GM18526 (cell line): ENCODE results near the gene IGLON5.

Experiments used
- POLR2A ChIP-seq: IDR thresholded peaks from 3 replicates; pipeline ENCODE4 v1.6.1; 2011; ENCODE audit not compliant: insufficient read length; ENCODE audit errors: extremely low read depth

IGLON5 gene

DNA sequence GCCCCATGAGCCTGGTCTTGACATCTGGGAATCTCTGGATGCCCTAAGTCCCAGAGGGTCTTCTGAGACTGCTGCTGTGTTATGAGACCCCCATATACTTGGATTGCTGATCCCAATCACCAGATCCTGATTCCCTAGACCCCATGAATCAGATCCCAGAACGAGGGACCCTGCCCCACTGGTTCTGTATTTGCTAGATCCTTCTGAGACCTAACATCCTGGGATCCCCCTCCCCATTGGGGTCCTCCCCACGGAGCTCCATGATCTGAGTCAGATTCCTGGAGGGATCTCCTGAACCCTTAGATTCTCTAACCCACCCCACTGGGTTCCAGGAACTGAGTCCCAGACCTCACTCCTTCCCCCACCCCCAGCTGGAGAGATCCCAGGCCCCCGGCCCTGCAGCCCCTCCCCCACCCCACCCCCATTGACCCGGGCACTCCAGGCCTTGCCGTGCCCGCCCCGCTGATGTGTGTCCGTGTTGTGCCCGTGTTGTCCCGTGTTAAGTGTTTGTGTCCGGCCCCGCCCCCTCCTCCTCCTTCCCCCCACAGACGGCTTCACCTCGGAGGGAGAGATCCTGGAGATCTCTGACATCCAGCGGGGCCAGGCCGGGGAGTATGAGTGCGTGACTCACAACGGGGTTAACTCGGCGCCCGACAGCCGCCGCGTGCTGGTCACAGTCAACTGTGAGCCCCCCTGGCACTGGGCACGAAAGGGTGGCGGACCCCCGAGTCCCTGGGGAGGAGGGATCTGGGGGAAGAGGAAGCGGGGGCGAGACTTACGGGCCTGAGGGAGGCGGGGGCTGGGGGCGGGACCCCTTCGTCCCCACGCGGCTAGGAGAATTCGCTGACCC lies 15.0 kb downstream of the IGLON5 start:
- no peak for TF ChIP-seq POLR2A

DNA sequence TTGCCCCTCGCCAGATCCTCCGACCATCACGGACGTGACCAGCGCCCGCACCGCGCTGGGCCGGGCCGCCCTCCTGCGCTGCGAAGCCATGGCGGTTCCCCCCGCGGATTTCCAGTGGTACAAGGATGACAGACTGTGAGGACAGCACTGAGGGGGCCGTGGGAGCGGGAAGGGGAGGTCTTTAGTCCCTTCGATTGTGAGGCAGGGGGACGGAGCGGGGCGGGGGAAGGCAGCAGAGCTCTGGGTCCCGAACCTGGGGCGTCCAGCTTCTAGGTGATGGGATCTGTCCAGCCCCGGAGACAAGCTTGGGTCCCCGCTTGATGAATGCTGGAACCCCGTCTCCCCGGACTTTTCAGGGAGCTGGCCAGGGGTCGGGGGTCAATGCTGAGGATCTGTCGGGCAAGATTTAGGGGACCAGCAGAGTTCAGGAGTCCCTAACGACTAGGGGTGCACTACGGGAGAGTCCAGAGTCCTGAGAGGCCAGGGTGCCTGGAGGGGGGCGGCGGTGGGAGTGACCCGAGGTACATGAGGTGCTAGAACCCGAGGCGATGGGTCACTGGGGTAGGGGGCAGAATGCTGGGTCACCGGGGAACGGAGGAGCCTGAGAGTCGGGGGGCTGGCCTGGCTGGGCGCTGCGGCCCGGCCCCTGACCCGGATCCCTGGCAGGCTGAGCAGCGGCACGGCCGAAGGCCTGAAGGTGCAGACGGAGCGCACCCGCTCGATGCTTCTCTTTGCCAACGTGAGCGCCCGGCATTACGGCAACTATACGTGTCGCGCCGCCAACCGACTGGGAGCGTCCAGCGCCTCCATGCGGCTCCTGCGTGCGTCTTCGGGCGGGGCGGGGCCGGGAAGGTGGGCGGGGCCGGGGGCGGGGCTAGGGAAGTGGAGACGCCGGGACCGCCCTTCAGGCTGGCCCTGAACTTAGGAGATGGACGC lies 15.9 kb downstream of the IGLON5 start:
- no peak for TF ChIP-seq POLR2A

DNA sequence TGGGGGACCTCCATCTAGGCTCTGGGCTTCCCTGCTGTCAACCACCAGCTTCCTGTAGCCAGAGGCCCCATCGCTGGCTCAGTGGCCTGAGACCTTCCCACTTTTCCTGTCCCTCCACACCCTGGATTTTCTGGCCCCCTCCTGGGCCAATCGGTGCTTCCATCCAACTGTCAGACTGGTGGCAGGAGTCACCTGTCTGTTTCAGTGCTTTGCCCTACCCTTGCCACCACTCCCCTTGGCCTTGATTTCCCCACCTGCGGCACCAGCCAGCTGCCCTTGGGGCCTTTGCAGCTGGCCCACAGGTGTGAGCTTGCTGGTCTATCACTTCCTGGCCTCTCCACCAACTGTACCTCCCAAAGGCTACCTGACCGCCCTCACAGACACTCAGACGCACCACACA lies 18.0 kb downstream of the IGLON5 start:
- TF ChIP-seq POLR2A: no peak

DNA sequence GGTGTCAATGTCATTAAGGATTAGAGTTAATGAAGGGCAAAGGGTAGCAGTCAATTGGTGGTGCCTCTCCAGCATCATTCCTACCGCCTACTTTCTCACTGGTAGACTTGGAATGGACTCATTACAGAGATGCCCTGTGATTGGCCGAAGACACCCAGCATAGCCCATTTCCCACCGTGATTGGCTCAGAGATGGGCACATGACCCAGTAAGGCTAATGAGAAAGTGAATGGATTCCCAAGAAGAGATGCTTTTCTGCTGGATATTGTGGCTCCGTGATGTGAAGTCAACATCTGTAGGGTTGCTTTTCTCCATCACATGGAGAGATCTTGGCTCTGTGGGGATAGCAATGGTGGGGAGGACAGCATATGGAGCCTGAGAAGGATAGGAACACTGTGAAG lies 18.9 kb downstream of the IGLON5 start:
- TF ChIP-seq POLR2A: no peak

DNA sequence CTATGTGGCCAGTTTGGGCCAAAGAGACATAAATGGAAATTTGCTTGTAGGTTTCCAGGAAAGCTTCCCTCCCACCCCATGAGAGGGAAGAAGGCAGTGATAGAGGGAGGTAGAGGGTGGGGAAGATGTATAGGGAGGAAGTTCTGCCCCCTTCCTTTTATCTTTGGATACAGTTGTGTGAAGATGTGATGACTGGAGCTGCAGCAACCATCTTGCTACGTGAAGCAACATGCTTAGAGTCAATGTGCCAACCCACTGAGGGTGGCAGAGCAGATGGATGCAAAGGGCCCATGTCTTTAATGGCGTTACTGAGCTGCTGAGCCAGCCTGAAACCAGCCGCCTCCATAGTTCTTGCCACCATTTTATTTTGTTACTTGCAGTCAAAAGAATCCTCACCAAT lies 19.7 kb downstream of the IGLON5 start:
- TF ChIP-seq POLR2A: no peak

DNA sequence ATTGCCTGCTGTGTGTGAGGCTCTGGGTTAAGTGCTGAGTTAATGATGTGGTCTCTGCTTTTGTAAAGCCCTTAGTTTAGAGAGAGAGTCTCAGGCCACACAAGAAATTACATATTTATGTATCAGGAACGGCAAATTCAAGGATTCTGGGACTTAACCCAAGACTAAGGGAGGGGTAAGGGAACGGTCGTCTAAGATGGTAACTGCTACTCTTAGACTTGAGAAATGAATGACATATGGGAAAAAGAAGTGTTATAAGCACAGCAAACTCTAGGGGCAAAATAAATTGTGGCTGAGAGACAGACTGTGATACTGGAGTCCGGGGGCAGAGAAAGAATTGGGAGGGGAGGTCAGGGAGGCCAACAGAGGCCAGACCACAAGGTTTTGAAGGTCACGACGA lies 20.3 kb downstream of the IGLON5 start:
- TF ChIP-seq POLR2A: no peak

DNA sequence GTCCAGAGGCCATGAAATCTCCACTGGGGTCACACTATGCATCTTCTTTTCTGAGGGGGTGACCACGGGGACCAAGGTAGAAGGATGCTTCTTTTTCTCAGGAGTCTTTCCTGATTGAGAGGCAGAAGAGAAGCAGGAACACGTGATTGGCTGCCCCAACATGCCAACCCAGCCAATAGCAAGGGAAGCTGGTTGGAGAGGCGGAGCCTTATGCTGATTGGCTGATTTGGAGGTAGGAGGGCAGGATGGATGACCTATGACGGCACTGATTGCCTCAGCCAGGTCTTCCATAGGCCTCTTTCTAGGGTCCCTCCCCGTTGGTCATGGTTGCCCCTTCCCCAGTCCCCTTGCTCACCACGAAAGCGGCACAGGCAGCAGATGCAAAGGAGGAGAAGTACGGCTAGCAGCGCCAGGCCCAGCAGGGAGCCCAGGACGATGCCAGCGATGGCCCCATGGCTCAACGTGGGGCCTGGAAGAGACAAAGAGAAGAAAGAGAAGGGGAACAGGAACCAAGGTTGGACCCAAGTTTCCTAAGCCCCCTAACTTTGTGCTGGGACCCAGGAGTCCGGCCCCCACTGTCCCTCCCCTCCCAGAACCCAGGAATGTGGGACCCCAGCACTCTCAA lies 22.5 kb downstream of the IGLON5 start:
- TF ChIP-seq POLR2A: no peak

DNA sequence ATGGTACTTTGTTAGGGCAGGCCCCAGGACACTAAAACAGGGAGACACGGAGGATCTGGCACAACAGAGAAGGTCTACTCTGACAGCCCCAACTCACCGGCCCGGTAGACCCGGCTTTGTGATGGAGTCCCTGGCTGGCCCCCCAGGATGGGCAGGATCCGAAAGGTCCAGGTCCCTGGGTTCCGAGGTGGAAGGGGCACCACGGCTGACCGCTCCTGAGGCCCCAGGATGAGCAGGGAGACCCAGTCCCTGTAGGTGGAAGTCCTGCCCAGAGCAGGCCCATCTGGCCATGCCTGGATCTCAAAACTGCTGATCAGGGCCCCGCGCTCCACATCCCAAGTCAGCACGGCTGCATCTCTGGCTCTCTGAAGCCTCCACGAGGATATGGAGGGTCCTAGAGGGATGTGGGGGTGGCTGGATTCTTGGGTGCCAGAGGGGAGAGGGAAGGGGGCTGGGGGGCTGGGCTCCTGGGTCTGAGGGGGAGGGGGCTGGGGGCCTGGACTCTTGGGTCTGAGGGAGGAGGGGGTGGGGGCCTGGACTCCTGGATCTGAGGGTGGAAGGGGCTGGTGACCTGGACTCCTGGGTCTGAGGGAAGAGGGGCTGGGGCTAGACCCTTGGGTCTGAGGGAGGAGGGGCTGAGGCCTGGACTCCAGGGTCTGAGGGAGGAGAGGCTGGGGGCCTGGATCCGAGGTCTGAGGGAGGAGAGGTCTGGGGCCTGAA lies 25.9 kb downstream of the IGLON5 start:
- TF ChIP-seq POLR2A: no peak

DNA sequence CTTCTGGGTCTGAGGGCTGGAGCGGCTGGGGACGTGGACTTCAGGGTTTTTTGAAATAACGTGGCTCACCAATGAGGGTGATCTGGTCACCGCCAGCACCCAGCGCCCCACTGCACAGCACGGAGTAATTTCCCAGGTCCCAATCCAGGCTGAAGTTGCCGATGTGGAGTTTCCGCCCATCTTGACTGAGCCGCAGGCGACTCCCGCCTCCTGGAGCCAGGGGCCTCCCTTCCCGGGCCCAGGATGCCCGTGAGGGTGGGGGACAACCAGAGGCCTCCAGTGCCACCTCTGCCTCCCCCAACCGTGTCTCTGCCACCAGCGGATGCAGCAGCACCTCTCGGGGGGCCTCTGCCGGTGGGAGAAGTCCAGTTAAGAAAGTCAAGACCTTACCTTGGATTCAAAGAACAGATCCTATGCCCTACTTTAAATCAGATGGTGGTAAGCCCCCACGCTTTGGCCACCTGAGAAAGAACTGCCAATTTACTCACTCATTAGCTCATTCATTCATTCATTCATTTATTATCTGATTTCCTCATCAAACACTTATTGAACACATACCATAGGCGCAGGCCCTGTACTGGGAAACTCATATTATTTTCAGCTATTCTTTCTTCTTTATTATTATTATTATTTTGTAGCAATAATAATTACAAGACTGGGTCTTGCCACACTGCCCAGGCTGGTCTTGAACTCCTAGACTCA lies 26.6 kb downstream of the IGLON5 start:
- no peak for TF ChIP-seq POLR2A

DNA sequence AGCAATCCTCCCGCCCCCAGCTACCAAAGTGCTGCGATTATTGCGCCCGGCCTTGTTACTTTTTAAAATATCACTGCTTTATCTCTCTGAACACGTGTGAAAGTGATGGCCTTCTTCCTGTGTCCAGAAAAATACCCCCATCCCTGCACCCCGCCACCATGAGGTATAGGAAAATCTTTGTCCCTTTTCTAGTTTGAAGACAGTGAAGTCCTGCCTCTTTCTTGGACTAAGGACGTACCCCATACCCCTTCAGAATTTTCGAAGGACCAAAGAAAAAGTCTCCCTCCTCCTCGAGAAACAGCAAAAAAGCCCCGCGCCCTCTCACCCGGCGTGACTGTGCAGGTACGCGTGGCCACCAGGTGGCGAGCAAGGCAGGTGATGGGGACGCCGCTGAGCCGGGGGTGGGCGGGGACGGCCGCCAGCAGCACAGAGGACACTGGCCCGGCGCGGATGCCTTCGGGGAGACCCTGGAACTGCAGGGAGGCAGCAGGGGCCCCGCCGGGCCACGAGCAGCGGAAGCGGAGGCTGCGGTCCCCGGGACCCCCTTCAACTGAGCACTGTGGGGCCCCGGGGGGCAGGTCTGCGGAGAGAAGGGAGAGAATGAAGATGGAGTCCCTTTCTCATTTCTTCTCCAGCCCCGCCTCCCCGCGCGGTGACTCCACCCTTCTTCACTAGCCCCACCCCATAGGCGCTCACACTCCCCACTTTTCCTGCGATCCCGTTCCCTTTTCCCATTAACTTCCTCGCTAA lies 27.3 kb downstream of the IGLON5 start:
- no peak for TF ChIP-seq POLR2A

DNA sequence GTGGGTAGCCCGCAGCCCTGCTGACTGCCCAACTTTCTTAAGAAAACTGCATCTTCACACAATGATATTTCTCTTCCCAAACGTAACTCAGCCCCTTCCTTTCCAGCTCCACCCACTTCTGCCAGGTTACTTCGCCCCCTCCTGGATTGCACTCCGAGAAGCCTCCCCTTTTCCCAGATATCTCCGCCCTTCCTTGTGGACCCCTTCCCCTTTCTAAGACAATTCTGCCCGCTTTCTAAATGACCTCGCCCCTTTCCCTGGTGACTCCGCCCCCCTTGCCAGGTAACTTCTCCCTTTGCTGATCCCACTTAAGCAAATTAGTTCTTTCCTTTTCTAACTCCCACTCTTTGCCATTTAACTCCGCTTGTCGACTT lies 27.9 kb downstream of the IGLON5 start:
- TF ChIP-seq POLR2A: no peak

DNA sequence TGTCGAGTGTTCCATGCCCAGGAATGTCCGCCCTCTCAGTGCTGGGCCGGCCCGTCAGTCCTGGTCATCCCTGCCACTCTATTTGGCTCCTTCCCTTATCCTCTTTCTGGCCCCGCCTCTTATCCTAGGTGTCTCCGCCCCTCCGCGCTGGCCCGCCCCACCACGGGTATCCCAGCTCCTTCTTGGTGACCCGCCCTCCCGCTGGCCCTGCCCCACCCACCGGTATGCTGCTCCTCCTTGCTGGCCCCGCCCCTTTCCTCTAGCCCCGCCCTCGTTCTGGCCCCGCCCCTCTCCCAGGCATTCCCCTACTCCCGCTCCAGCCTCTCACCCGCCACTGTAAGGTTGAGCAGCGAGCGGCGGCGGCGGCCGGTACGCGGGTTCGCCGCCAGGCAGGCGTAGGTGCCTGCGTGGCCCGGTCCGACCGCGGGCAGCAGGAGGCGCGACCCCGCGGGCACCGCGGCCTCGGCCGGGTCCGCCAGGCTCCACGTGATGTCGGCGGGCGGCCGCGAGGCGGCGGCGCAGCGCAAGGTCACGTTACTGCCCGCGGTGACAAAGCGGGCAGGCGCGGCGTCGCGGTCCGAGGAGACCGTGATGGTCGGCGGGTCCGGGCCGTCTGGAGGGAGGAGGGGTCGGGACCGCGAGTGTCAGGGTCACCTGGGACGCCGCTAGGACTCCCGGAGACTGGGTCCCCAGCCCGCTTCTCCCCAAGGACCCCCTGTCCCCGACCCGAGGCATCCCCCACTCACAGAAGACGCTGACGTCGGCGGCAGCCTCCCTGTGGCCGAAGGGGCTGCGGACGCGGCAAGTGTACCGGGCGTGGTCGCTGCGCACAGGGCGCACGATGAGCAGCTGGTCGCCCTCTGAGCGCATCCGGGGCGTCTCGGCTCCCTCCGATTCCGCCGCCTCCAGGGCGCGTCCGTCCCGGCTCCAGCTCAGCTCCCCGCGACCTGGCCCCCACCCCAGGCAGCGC lies 28.5 kb downstream of the IGLON5 start:
- TF ChIP-seq POLR2A: peak; percentile 54

DNA sequence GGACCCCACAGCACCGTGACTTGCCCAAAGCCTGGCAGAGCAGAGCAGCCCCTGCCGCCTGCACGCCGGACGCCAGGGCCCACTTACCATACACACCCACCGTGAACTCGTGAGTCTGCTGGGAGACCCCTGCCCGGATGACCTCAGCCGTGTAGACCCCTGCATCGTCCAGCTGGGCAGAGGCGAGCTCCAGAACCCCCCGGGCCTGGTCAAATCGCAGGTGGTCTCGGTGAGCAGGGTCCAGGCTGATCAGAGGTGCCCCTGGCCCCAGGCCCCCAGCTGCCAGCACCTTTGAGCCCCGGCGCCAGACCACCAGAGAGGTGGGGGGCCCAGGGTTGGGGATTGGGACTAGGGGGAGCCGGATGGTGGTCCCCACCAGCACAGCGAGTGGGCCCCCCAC lies 29.6 kb downstream of the IGLON5 start:
- no peak for TF ChIP-seq POLR2A
